ENCODE results near the gene EXOC3L2. TPM values are rescaled to one million over a fixed set of nuclear protein-coding genes. Genes with fewer than 3 reads are reported as not detected.
A peak's percentile ranks its signal among the peaks of the same experiment; 100 is the strongest.

Gene EXOC3L2
- total RNA-seq, 1 donor from 2014 or later, result 5.5 TPM

GRCh38 chr19:45290381-45290931 is 45.2 kb upstream of the EXOC3L2 start:
- no peaks in the 10 kb centered on the region for H3K9me3 Mint-ChIP-seq (ENCODE audit: unreplicated experiment)
- no peak overlapping the region for H3K27ac Mint-ChIP-seq (ENCODE audit: unreplicated experiment)
- no peak overlapping the region for H3K4me3 Mint-ChIP-seq (ENCODE audit: unreplicated experiment)
- H3K4me1 Mint-ChIP-seq (ENCODE audit: unreplicated experiment), result no peaks in the 10 kb centered on the region
- H3K36me3 Mint-ChIP-seq (ENCODE audit: low read depth, unreplicated experiment), result peaks cover 54% of the 10 kb centered on the region
- no peak for DNase-seq (ENCODE audit: low spot score)
- TF ChIP-seq CTCF (IDR thresholded peaks at IDR 0.05; ENCODE audit: unreplicated experiment), result no peak
- H3K27me3 Mint-ChIP-seq (ENCODE audit: unreplicated experiment), result peaks cover 5% of the 10 kb centered on the region

- Mint-ChIP-seq H3K27ac (ENCODE audit: unreplicated experiment) (peak overlapping the region; percentile 11), H3K9me3 (ENCODE audit: unreplicated experiment) (no peaks in the 10 kb centered on the region), H3K36me3 (ENCODE audit: low read depth, unreplicated experiment) (peaks cover 51% of the 10 kb centered on the region)
These were observed 38.3 kb upstream of the EXOC3L2 start for GRCh38 chr19:45283443-45284033.

GRCh38 chr19:45280471-45280961 is 35.3 kb upstream of the EXOC3L2 start:
- no peak for TF ChIP-seq CTCF (IDR thresholded peaks at IDR 0.05; ENCODE audit: unreplicated experiment)
- peak; percentile 31 for DNase-seq (ENCODE audit: low spot score)
- peak overlapping the region; percentile 93 for H3K27ac Mint-ChIP-seq (ENCODE audit: unreplicated experiment)
- H3K4me3 Mint-ChIP-seq (ENCODE audit: unreplicated experiment), result no peak overlapping the region
- no peaks in the 10 kb centered on the region for H3K9me3 Mint-ChIP-seq (ENCODE audit: unreplicated experiment)
- H3K36me3 Mint-ChIP-seq (ENCODE audit: low read depth, unreplicated experiment), result peaks cover 38% of the 10 kb centered on the region
- H3K4me1 Mint-ChIP-seq (ENCODE audit: unreplicated experiment), result peaks cover 14% of the 10 kb centered on the region
- peaks cover 9% of the 10 kb centered on the region for H3K27me3 Mint-ChIP-seq (ENCODE audit: unreplicated experiment)

More at GRCh38 chr19:45283443-45284033, 38.3 kb upstream of the EXOC3L2 start:
- peaks cover 14% of the 10 kb centered on the region for H3K4me1 Mint-ChIP-seq (ENCODE audit: unreplicated experiment)
- TF ChIP-seq CTCF (IDR thresholded peaks at IDR 0.05; ENCODE audit: unreplicated experiment), result no peak
- DNase-seq (ENCODE audit: low spot score), result no peak
- H3K27me3 Mint-ChIP-seq (ENCODE audit: unreplicated experiment), result peaks cover 8% of the 10 kb centered on the region
- peak overlapping the region; percentile 33 for H3K4me3 Mint-ChIP-seq (ENCODE audit: unreplicated experiment)

GRCh38 chr19:45279587-45280192 is 34.5 kb upstream of the EXOC3L2 start:
- Mint-ChIP-seq H3K36me3 (ENCODE audit: low read depth, unreplicated experiment) (peaks cover 35% of the 10 kb centered on the region), H3K27me3 (ENCODE audit: unreplicated experiment) (peaks cover 9% of the 10 kb centered on the region), H3K4me3 (ENCODE audit: unreplicated experiment) (peak overlapping the region; percentile 49), H3K4me1 (ENCODE audit: unreplicated experiment) (peaks cover 14% of the 10 kb centered on the region), H3K27ac (ENCODE audit: unreplicated experiment) (peak overlapping the region; percentile 88), H3K9me3 (ENCODE audit: unreplicated experiment) (no peaks in the 10 kb centered on the region)
- no peak for TF ChIP-seq CTCF (IDR thresholded peaks at IDR 0.05; ENCODE audit: unreplicated experiment)
- DNase-seq (ENCODE audit: low spot score), result no peak

GRCh38 chr19:45278087-45278486 is 32.9 kb upstream of the EXOC3L2 start:
- TF ChIP-seq CTCF (IDR thresholded peaks at IDR 0.05; ENCODE audit: unreplicated experiment), result no peak
- Mint-ChIP-seq H3K9me3 (ENCODE audit: unreplicated experiment) (no peaks in the 10 kb centered on the region), H3K27me3 (ENCODE audit: unreplicated experiment) (peaks cover 9% of the 10 kb centered on the region), H3K4me3 (ENCODE audit: unreplicated experiment) (no peak overlapping the region), H3K36me3 (ENCODE audit: low read depth, unreplicated experiment) (peaks cover 37% of the 10 kb centered on the region), H3K4me1 (ENCODE audit: unreplicated experiment) (peaks cover 20% of the 10 kb centered on the region), H3K27ac (ENCODE audit: unreplicated experiment) (no peak overlapping the region)
- DNase-seq (ENCODE audit: low spot score), result no peak
